Progenitor cell of endocrine pancreas (in vitro differentiated cells): ENCODE measurements around the gene ZNF829. TPM values are rescaled to one million over a fixed set of nuclear protein-coding genes. Genes with fewer than 3 reads are reported as not detected.

Source experiments
- DNase-seq: peaks from one replicate; pipeline ENCODE4 v3.0.0; 2021; ENCODE audit warnings: low spot score; ENCODE audit not compliant: unreplicated experiment
- H3K27ac Mint-ChIP-seq: 2 replicates; pipeline ENCODE4 v1.8.0; 2021; ENCODE audit warnings: mild to moderate bottlenecking, moderate library complexity, mixed read lengths
- H3K27me3 Mint-ChIP-seq: 2 replicates; pipeline ENCODE4 v1.8.0; 2021; ENCODE audit warnings: mixed read lengths
- H3K36me3 Mint-ChIP-seq: 2 replicates; pipeline ENCODE4 v1.8.0; 2022; ENCODE audit warnings: mixed read lengths; ENCODE audit not compliant: insufficient read depth
- H3K4me1 Mint-ChIP-seq: 2 replicates; pipeline ENCODE4 v1.8.0; 2021; ENCODE audit warnings: low read depth, mixed read lengths
- H3K4me3 Mint-ChIP-seq: 2 replicates; pipeline ENCODE4 v1.8.0; 2021; ENCODE audit warnings: low read depth, mild to moderate bottlenecking, moderate library complexity, mixed read lengths
- H3K9me3 Mint-ChIP-seq: 2 replicates; pipeline ENCODE4 v1.8.0; 2021; ENCODE audit warnings: low read depth, mixed read lengths
- CTCF ChIP-seq: fragments of 200-600 bp; sonication (generic); IDR thresholded peaks from one replicate; pipeline ENCODE4 v1.5.0; 2021; ENCODE audit warnings: antibody characterized with exemption, mild to moderate bottlenecking; ENCODE audit not compliant: unreplicated experiment
- total RNA-seq: library from RNA; stranded (reverse); gene quantifications from 2 replicates; pipeline ENCODE4 v1.2.1, GENCODE V29; 2021

The ZNF829 gene
- total RNA-seq, 1 donor from 2014 or later = 3.9 TPM

- Mint-ChIP-seq H3K36me3 (peaks cover 51% of the 10 kb centered on the region), H3K27me3 (no peaks in the 10 kb centered on the region), H3K4me1 (no peaks in the 10 kb centered on the region), H3K27ac (no peak overlapping the region), H3K4me3 (no peak overlapping the region), H3K9me3 (peaks cover 38% of the 10 kb centered on the region)
- TF ChIP-seq CTCF = no peak
- DNase-seq = no peak
Observed at GRCh38 chr19:36931684-36932083, 15.6 kb upstream of the ZNF829 start.

GRCh38 chr19:36918090-36918489 lies 2.0 kb upstream of the ZNF829 start:
- Mint-ChIP-seq H3K27ac (no peak overlapping the region), H3K36me3 (peaks cover 54% of the 10 kb centered on the region), H3K9me3 (peaks cover 24% of the 10 kb centered on the region), H3K27me3 (no peaks in the 10 kb centered on the region), H3K4me3 (no peak overlapping the region), H3K4me1 (peaks cover 13% of the 10 kb centered on the region)
- TF ChIP-seq CTCF = no peak
- DNase-seq = no peak

- peak overlapping the region; percentile 87 for H3K4me3 Mint-ChIP-seq
- H3K9me3 Mint-ChIP-seq = peaks cover 21% of the 10 kb centered on the region
- peaks cover 13% of the 10 kb centered on the region for H3K4me1 Mint-ChIP-seq
- DNase-seq = no peak
- peaks cover 50% of the 10 kb centered on the region for H3K36me3 Mint-ChIP-seq
- H3K27me3 Mint-ChIP-seq = no peaks in the 10 kb centered on the region
- H3K27ac Mint-ChIP-seq = peak overlapping the region; percentile 78
- no peak for TF ChIP-seq CTCF
Observed at GRCh38 chr19:36916991-36917390, 900 bp upstream of the ZNF829 start.

- Mint-ChIP-seq H3K4me1 (no peaks in the 10 kb centered on the region), H3K27ac (no peak overlapping the region), H3K36me3 (peaks cover 87% of the 10 kb centered on the region), H3K9me3 (peaks cover 62% of the 10 kb centered on the region), H3K4me3 (no peak overlapping the region), H3K27me3 (no peaks in the 10 kb centered on the region)
- no peak for DNase-seq
- no peak for TF ChIP-seq CTCF
Observed at GRCh38 chr19:36898422-36898821, 17.7 kb downstream of the ZNF829 start.

GRCh38 chr19:36894849-36895383 lies 21.2 kb downstream of the ZNF829 start:
- Mint-ChIP-seq H3K9me3 (peaks cover 73% of the 10 kb centered on the region), H3K4me3 (no peak overlapping the region), H3K36me3 (peaks cover 85% of the 10 kb centered on the region), H3K27me3 (no peaks in the 10 kb centered on the region), H3K4me1 (no peaks in the 10 kb centered on the region), H3K27ac (no peak overlapping the region)
- DNase-seq = no peak
- no peak for TF ChIP-seq CTCF
